GM18951 (cell line): Measurements from ENCODE around the gene HAS3.

Experiments
- POLR2A ChIP-seq: IDR thresholded peaks from 4 replicates; pipeline ENCODE4 v1.6.1; 2011; ENCODE audit warnings: mild to moderate bottlenecking; ENCODE audit not compliant: insufficient read length, insufficient read depth; ENCODE audit errors: extremely low read depth
- in situ Hi-C: fragments of 300-500 bp; cut with MboI; formaldehyde crosslinking; loops from one replicate; pipeline ENCODE4 v1.12.0; 2022; ENCODE audit warnings: low sequenced_read_pairs, mixed read lengths, inconsistent platforms; ENCODE audit not compliant: unreplicated experiment

Gene HAS3

GRCh38 chr16:69078073-69078472 is 27.4 kb upstream of the HAS3 start:
- in situ Hi-C loops: no loop called here
- no peak for TF ChIP-seq POLR2A

- in situ Hi-C loops: no loop called here
- TF ChIP-seq POLR2A: no peak
Measured at GRCh38 chr16:69079697-69080096, 25.8 kb upstream of the HAS3 start.

GRCh38 chr16:69083306-69083941 is 22.0 kb upstream of the HAS3 start:
- no peak for TF ChIP-seq POLR2A
- in situ Hi-C loops: no loop called here

GRCh38 chr16:69084289-69084688 is 21.2 kb upstream of the HAS3 start:
- no peak for TF ChIP-seq POLR2A
- in situ Hi-C loops: no loop called here

GRCh38 chr16:69085032-69085695 is 20.3 kb upstream of the HAS3 start:
- no peak for TF ChIP-seq POLR2A
- in situ Hi-C loops: no loop called here

GRCh38 chr16:69087161-69087581 is 18.3 kb upstream of the HAS3 start:
- no peak for TF ChIP-seq POLR2A
- in situ Hi-C loops: no loop called here

GRCh38 chr16:69088684-69089083 is 16.8 kb upstream of the HAS3 start:
- no peak for TF ChIP-seq POLR2A
- in situ Hi-C loops: no loop called here

- in situ Hi-C loops: no loop called here
- no peak for TF ChIP-seq POLR2A
Measured at GRCh38 chr16:69089091-69089910, 16.2 kb upstream of the HAS3 start.

- no peak for TF ChIP-seq POLR2A
- in situ Hi-C loops: no loop called here
Measured at GRCh38 chr16:69093974-69094373, 11.5 kb upstream of the HAS3 start.

- in situ Hi-C loops: no loop called here
Measured at GRCh38 chr16:69094501-69094900, 11.0 kb upstream of the HAS3 start.

GRCh38 chr16:69095193-69095592 is 10.3 kb upstream of the HAS3 start:
- in situ Hi-C loops: no loop called here
- no peak for TF ChIP-seq POLR2A

More at GRCh38 chr16:69094501-69094900, 11.0 kb upstream of the HAS3 start:
- TF ChIP-seq POLR2A: no peak

- in situ Hi-C loops: loop anchor here (25.0 kb wide), 2 partner anchors 188 to 263 kb away; partner anchors contain the start of gene TANGO6
- TF ChIP-seq POLR2A: no peak
Measured at GRCh38 chr16:69100071-69100691, 5.3 kb upstream of the HAS3 start.
